SK-N-SH (cell line): ENCODE measurements around the gene PSMB11. TPM values are rescaled to one million over a fixed set of nuclear protein-coding genes. Genes with fewer than 3 reads are reported as not detected.

Source experiments
- CTCF ChIA-PET: fragments of 300-600, 350-600 bp; formaldehyde crosslinking; extraction: SDS; loops from one replicate; lab custom pipeline; 2021; lab: Yijun Ruan, JAX
- POLR2A ChIA-PET: fragments of 350-600 bp; sonication (Branson Sonifier 250); formaldehyde crosslinking; extraction: SDS; loops from one replicate; lab custom pipeline; 2020; ENCODE audit warnings: antibody characterized with exemption, inconsistent platforms; lab: Yijun Ruan, JAX
- DNase-seq: peaks from one replicate; pipeline ENCODE4 v3.0.0; 2012
- H2AFZ ChIP-seq: fragments of 200-600 bp; sonication (generic); 2 replicates; pipeline ENCODE4 v1.8.1; 2016; ENCODE audit warnings: antibody characterized with exemption, mild to moderate bottlenecking, low read depth
- H3F3A ChIP-seq: fragments of 200-600 bp; sonication (generic); replicated peaks from 2 replicates; pipeline ENCODE3; 2016; ENCODE audit warnings: antibody characterized with exemption, mild to moderate bottlenecking; ENCODE audit not compliant: insufficient read depth
- H3K27ac ChIP-seq, 2 experiments: fragments of 200-500 bp in 1 of 2; fragments of 200-600 bp in 1 of 2; sonication (Bioruptor generic) in 1 of 2; sonication (generic), shearing (Covaris generic) in 1 of 2; 2 replicates each; pipeline versions ENCODE4 v1.5.1 to v1.6.1; 2014 to 2016; ENCODE audit warnings: low read depth in 2 of 2, inconsistent platforms in 1 of 2, low read length in 1 of 2, mild to moderate bottlenecking in 1 of 2, mixed read lengths in 1 of 2
- H3K27me3 ChIP-seq: fragments of 200-600 bp; sonication (generic), shearing (Covaris generic); 2 replicates; pipeline ENCODE4 v1.6.1; 2016; ENCODE audit warnings: mixed run types; ENCODE audit not compliant: insufficient read depth
- H3K36me3 ChIP-seq, 2 experiments: fragments of 200-500 bp in 1 of 2; fragments of 200-600 bp in 1 of 2; sonication (Bioruptor generic) in 1 of 2; sonication (generic) in 1 of 2; replicated peaks in 1 of 2; 2 replicates each; pipeline versions ENCODE3 to v1.5.1; 2014 to 2016; ENCODE audit warnings: low read length in 1 of 2, mild to moderate bottlenecking in 1 of 2; ENCODE audit not compliant: insufficient read depth in 2 of 2, control insufficient read depth in 1 of 2
- H3K4me1 ChIP-seq, 2 experiments: fragments of 200-500 bp in 1 of 2; fragments of 200-600 bp in 1 of 2; sonication (Bioruptor generic) in 1 of 2; sonication (generic), shearing (Covaris generic) in 1 of 2; 2 replicates each; pipeline versions ENCODE4 v1.5.1 to v1.6.1; 2014 to 2016; ENCODE audit warnings: low read depth in 1 of 2, low read length in 1 of 2, mixed run types in 1 of 2; ENCODE audit not compliant: insufficient read depth in 2 of 2, control insufficient read depth in 1 of 2
- H3K4me2 ChIP-seq: fragments of 200-600 bp; sonication (generic), shearing (Covaris generic); 2 replicates; pipeline ENCODE4 v1.6.1; 2017; ENCODE audit warnings: mixed run types
- H3K4me3 ChIP-seq, 2 experiments: fragments of 200-500 bp in 1 of 2; fragments of 200-600 bp in 1 of 2; sonication (Bioruptor generic) in 1 of 2; sonication (generic), shearing (Covaris generic) in 1 of 2; 2 replicates each; pipeline versions ENCODE4 v1.5.1 to v1.8.1; 2014 to 2016; ENCODE audit warnings: low read depth in 2 of 2, inconsistent platforms in 1 of 2, low read length in 1 of 2, mild to moderate bottlenecking in 1 of 2, mixed read lengths in 1 of 2, moderate library complexity in 1 of 2
- H3K79me2 ChIP-seq: fragments of 200-600 bp; sonication (generic); 2 replicates; pipeline ENCODE4 v1.8.1; 2017; ENCODE audit warnings: mild to moderate bottlenecking; ENCODE audit not compliant: insufficient read depth
- H3K9ac ChIP-seq: fragments of 200-600 bp; sonication (generic); 2 replicates; pipeline ENCODE4 v1.6.1; 2017; ENCODE audit warnings: mixed run types
- H3K9me2 ChIP-seq: fragments of 200-600 bp; sonication (generic); 2 replicates; pipeline ENCODE4 v1.6.1; 2017; ENCODE audit warnings: mixed run types
- H3K9me3 ChIP-seq: fragments of 200-600 bp; sonication (generic); 2 replicates; pipeline ENCODE4 v1.6.1; 2017; ENCODE audit warnings: mixed run types, mild to moderate bottlenecking, moderate library complexity
- H4K20me1 ChIP-seq: fragments of 200-600 bp; sonication (generic); 2 replicates; pipeline ENCODE4 v1.6.1; 2017; ENCODE audit warnings: mild to moderate bottlenecking, mixed run types; ENCODE audit not compliant: insufficient read depth
- CHD2 ChIP-seq: fragments of 150-350 bp; IDR thresholded peaks from 2 replicates; pipeline ENCODE4 v1.6.1; 2018; ENCODE audit warnings: low read length; ENCODE audit not compliant: partially characterized antibody
- ELF1 ChIP-seq: IDR thresholded peaks from 2 replicates; pipeline ENCODE4 v1.4.0; 2012
- EZH2phosphoT487 ChIP-seq: fragments of 200-600 bp; sonication (generic); IDR thresholded peaks from 2 replicates; pipeline ENCODE4 v1.6.1; 2017; ENCODE audit warnings: low read depth, mixed run types, mild to moderate bottlenecking, antibody characterized with exemption, moderate library complexity, borderline replicate concordance
- FOSL2 ChIP-seq: IDR thresholded peaks from 2 replicates; pipeline ENCODE4 v1.4.0; 2012; ENCODE audit warnings: low read depth, mild to moderate bottlenecking, moderate library complexity, borderline replicate concordance
- GABPA ChIP-seq: IDR thresholded peaks from 2 replicates; pipeline ENCODE4 v1.4.0; 2012; ENCODE audit warnings: low read depth, mild to moderate bottlenecking
- JUND ChIP-seq: IDR thresholded peaks from 2 replicates; pipeline ENCODE4 v1.4.0; 2012
- MEF2A ChIP-seq: IDR thresholded peaks from 2 replicates; pipeline ENCODE4 v1.4.0; 2012; ENCODE audit warnings: low read depth, borderline replicate concordance
- MXI1 ChIP-seq: IDR thresholded peaks from 2 replicates; pipeline ENCODE4 v1.6.1; 2012; ENCODE audit warnings: mild to moderate bottlenecking, low read depth, low read length, improper control_type of control experiment
- NRF1 ChIP-seq: IDR thresholded peaks from 2 replicates; pipeline ENCODE4 v1.6.1; 2012; ENCODE audit warnings: low read depth, mild to moderate bottlenecking, low read length
- RAD21 ChIP-seq: IDR thresholded peaks from 2 replicates; pipeline ENCODE4 v1.6.1; 2012; ENCODE audit warnings: mild to moderate bottlenecking, low read length
- RFX5 ChIP-seq: IDR thresholded peaks from 2 replicates; pipeline ENCODE4 v1.6.1; 2012; ENCODE audit warnings: mild to moderate bottlenecking, improper control_type of control experiment, low read length
- RXRA ChIP-seq: IDR thresholded peaks from 2 replicates; pipeline ENCODE4 v1.4.0; 2012; ENCODE audit warnings: low read depth, mild to moderate bottlenecking, borderline replicate concordance
- TAF1 ChIP-seq: IDR thresholded peaks from 2 replicates; pipeline ENCODE4 v1.6.1; 2012; ENCODE audit warnings: low read depth, mild to moderate bottlenecking, low read length, moderate library complexity, borderline replicate concordance
- TEAD4 ChIP-seq: IDR thresholded peaks from 2 replicates; pipeline ENCODE4 v1.4.0; 2012; ENCODE audit warnings: mild to moderate bottlenecking, borderline replicate concordance; ENCODE audit not compliant: insufficient read depth
- whole genome bisulfite sequencing: methylation state at CpG from one replicate; pipeline ENCODE4 v1.1.6; 2017; ENCODE audit warnings: low lambda C conversion rate; 5-methylcytosine and 5-hydroxymethylcytosine counted together
- polyA plus RNA-seq, 3 experiments: library from polyadenylated mRNA; depleted of rRNA; stranded (reverse); fragments of >200 nt; gene quantifications; 2 replicates each; pipeline ENCODE4 v1.2.3, GENCODE V29; 2012
- TF ChIP-seq, protein P1 (sequence below): IDR thresholded peaks from 2 replicates; pipeline ENCODE4 v1.4.0; 2012; ENCODE audit warnings: low read depth
- TF ChIP-seq, protein P2 (sequence below): fragments of 150-350 bp; IDR thresholded peaks from 2 replicates; pipeline ENCODE4 v1.6.1; 2017; ENCODE audit warnings: antibody characterized with exemption, low read length, low read depth, borderline replicate concordance
- TF ChIP-seq, protein P3 (sequence below): IDR thresholded peaks from 2 replicates; pipeline ENCODE4; 2012

The PSMB11 gene
- polyA plus RNA-seq, 1 of the 3 experiments (the other 2 are of a cell fraction): not detected

DNA sequence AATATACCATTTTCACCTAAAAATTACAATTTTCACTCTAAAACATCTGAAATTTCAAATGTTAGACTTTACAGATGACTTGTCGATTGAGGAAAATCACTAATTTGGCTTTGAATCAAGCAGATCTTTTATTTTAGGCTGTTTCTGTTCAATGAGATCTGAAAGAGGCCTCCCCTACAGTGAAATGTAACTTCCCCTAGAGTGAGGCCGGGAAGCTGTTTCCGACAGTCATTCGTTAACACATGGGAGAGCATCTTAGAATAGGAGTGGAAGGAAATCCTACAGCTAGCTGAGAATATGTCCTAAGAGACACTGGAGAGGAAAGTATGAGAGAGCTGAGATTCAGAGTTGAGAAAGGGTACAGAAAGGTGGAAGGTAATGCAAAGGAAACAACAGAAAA is 26.4 kb upstream of the PSMB11 start:
- POLR2A ChIA-PET: interaction anchor here (1.7 kb wide), 1 partner anchor 9 kb away, joined by 6 read pairs; no protein-coding TSS in a partner anchor
- no peak for DNase-seq
- CTCF ChIA-PET: interaction anchor here (0.8 to 3.6 kb wide), 11 partner anchors 9 to 53 kb away, joined by 3 to 18 read pairs (median 4); partner anchors contain the start of genes AJUBA and CDH24
- TF ChIP-seq, protein P1, sequence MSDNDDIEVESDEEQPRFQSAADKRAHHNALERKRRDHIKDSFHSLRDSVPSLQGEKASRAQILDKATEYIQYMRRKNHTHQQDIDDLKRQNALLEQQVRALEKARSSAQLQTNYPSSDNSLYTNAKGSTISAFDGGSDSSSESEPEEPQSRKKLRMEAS: no peak
- no peak for TF ChIP-seq NRF1
- TF ChIP-seq TEAD4: no peak
- no peak for TF ChIP-seq MEF2A
- no peak for TF ChIP-seq RAD21
- TF ChIP-seq GABPA: no peak
- no peak for TF ChIP-seq JUND
- no peak for TF ChIP-seq EZH2phosphoT487
- TF ChIP-seq, protein P2, sequence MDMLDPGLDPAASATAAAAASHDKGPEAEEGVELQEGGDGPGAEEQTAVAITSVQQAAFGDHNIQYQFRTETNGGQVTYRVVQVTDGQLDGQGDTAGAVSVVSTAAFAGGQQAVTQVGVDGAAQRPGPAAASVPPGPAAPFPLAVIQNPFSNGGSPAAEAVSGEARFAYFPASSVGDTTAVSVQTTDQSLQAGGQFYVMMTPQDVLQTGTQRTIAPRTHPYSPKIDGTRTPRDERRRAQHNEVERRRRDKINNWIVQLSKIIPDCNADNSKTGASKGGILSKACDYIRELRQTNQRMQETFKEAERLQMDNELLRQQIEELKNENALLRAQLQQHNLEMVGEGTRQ: no peak
- TF ChIP-seq, protein P3, sequence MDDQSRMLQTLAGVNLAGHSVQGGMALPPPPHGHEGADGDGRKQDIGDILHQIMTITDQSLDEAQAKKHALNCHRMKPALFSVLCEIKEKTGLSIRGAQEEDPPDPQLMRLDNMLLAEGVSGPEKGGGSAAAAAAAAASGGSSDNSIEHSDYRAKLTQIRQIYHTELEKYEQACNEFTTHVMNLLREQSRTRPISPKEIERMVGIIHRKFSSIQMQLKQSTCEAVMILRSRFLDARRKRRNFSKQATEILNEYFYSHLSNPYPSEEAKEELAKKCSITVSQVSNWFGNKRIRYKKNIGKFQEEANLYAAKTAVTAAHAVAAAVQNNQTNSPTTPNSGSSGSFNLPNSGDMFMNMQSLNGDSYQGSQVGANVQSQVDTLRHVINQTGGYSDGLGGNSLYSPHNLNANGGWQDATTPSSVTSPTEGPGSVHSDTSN: no peak
- no peak for TF ChIP-seq MXI1
- TF ChIP-seq RFX5: no peak
- TF ChIP-seq TAF1: no peak
- Histone ChIP-seq H3K4me3 (no peak overlapping the region), H3K36me3 (no peaks in the 10 kb centered on the region), H3K4me2 (no peak overlapping the region), H3F3A (peaks cover 11% of the 10 kb centered on the region), H3K27me3 (no peaks in the 10 kb centered on the region), H2AFZ (no peak overlapping the region), H3K9ac (no peak overlapping the region), H3K79me2 (no peaks in the 10 kb centered on the region), H3K9me2 (no peaks in the 10 kb centered on the region), H3K9me3 (no peaks in the 10 kb centered on the region), H4K20me1 (no peaks in the 10 kb centered on the region), H3K27ac (no peak overlapping the region), H3K4me1 (peaks cover 0 to 11% of the 10 kb centered on the region in 2 experiments; a peak in 1 of 4 replicates)
- 96% methylated on average over 4 of the region's 4 CpGs for WGBS

DNA sequence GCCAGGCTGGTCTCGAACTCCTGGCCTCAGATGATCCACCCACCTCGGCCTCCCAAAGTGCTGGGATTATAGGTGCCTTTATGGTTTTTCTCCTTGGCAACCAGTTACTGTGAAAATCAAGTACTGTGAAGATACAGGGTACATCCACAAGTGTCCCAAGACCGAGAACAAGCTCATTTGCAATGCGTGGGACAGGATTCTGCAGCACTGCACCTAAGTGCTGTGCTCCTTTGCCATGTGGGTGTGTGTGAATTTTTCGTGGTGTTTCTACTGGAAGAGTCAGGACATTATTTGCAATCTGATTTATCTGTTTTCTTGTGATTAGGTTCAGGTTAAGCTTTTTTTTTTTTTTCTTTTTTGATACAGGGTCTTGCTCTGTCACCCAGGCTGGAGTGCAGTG is 24.9 kb upstream of the PSMB11 start:
- Histone ChIP-seq H4K20me1 (no peaks in the 10 kb centered on the region), H3K79me2 (no peaks in the 10 kb centered on the region), H3K9ac (no peak overlapping the region), H3K36me3 (no peaks in the 10 kb centered on the region), H3F3A (peaks cover 3% of the 10 kb centered on the region), H3K27me3 (no peaks in the 10 kb centered on the region), H3K4me3 (no peak overlapping the region), H3K4me1 (peaks cover 3 to 11% of the 10 kb centered on the region in 2 experiments; a peak in 2 of 4 replicates), H2AFZ (no peak overlapping the region)
- CTCF ChIA-PET: interaction anchor here (0.6 to 3.6 kb wide), 10 partner anchors 8 to 60 kb away, joined by 3 to 18 read pairs (median 6); partner anchors contain the start of gene CDH24
- TF ChIP-seq, protein P2: no peak
- TF ChIP-seq MXI1: no peak
- TF ChIP-seq JUND: no peak
- no peak for TF ChIP-seq FOSL2
- no peak for TF ChIP-seq CHD2
- no peak for TF ChIP-seq ELF1
- TF ChIP-seq NRF1: no peak
- TF ChIP-seq RFX5: no peak
- TF ChIP-seq RXRA: no peak
- TF ChIP-seq, all 33 proteins: peak for 0
- 80% methylated on average over 5 of the region's 5 CpGs for WGBS
- DNase-seq: no peak
- no peaks in the 10 kb centered on the region for H3K9me2 ChIP-seq
- no peak overlapping the region for H3K4me2 ChIP-seq
- H3K27ac ChIP-seq: no peak overlapping the region
- POLR2A ChIA-PET: interaction anchor here (0.7 to 1.7 kb wide), 3 partner anchors 10 to 18 kb away, joined by 3 to 6 read pairs (median 6); partner anchors contain the start of gene PSMB5
- no peaks in the 10 kb centered on the region for H3K9me3 ChIP-seq
